HL-60 (cell line): ENCODE measurements around the gene FHIT.

ENCODE experiments used
- DNase-seq, 2 experiments: peaks; one replicate each; pipeline ENCODE4 v3.0.0-alpha.2; 2010 to 2020; ENCODE audit warnings: low read depth in 1 of 2, low spot score in 1 of 2
- H3K27ac ChIP-seq: fragments of 250-450 bp; sonication (Bioruptor Pico); replicated peaks from 2 replicates; pipeline ENCODE4 v1.5.1; 2020; ENCODE audit warnings: mild to moderate bottlenecking, moderate library complexity
- H3K27me3 ChIP-seq: fragments of 250-450 bp; sonication (Bioruptor Pico); 2 replicates; pipeline ENCODE4 v1.5.1; 2021; ENCODE audit warnings: mild to moderate bottlenecking, moderate library complexity; ENCODE audit not compliant: insufficient read depth, poor library complexity, severe bottlenecking
- H3K4me3 ChIP-seq: replicated peaks from 2 replicates; pipeline ENCODE4 v1.5.1; 2011; ENCODE audit warnings: mild to moderate bottlenecking, control low read depth, low read length; ENCODE audit not compliant: insufficient read depth
- GABPA ChIP-seq: IDR thresholded peaks from 2 replicates; pipeline ENCODE4 v1.6.1; 2012; ENCODE audit warnings: low read depth
- POLR2AphosphoS5 ChIP-seq: IDR thresholded peaks from 2 replicates; pipeline ENCODE4 v1.6.1; 2012; ENCODE audit warnings: low read depth
- SPI1 ChIP-seq: IDR thresholded peaks from 2 replicates; pipeline ENCODE4 v1.6.1; 2012; ENCODE audit warnings: low read depth, mild to moderate bottlenecking, borderline replicate concordance
- TF ChIP-seq, protein P1 (sequence below): IDR thresholded peaks from 2 replicates; pipeline ENCODE4 v1.6.1; 2012; ENCODE audit warnings: low read depth; ENCODE audit not compliant: insufficient replicate concordance
- TF ChIP-seq, protein P2 (sequence below): IDR thresholded peaks from one replicate; pipeline ENCODE4 v1.5.1; 2011; ENCODE audit warnings: low read length, control low read depth, inconsistent platforms; ENCODE audit not compliant: insufficient read depth

Gene FHIT

DNA sequence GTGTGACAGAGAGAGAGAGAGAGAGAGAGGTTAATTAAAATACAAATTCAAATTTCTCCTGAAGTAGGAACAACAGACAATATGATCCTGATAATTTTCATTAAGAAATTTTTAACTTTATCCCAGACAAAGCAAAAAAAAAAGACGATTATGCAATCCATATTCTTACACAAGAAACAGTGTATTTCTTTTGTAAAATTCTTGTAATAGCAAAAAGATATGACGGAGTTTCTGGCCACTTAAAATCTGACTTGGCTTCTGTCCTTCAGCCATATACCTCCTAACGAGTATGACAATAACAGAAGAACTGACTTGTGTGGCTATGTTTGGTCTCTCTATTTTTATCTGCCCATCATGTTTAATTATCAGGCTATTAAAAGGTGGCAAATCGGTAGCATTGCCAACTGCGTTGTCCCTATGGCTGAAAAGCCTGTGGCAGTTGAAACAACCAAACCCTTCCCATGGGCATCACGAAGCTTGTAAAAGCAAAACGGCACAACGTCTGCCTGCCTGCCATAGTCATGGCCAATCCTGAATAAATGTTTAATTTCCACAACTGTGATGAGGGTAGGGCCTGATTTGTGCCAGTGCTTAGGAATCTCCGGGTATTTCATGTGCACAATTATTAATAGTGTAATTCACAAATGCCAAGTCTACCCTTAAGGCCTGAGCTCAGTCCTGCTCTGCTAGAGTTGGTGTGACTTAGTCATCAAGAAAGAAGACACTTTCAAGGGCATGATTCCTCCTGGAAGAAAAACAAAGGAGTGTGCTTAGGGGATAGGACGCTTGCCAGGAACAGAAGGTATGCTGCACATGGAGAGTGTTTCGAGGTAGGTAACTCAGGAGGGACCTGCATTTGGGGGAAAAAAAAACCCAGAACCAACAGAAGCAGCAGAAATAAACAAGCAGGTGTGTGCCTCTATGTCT is 1090.2 kb downstream of the FHIT start:
- Histone ChIP-seq H3K4me3 (no peak overlapping the region), H3K27ac (no peak overlapping the region), H3K27me3 (no peaks in the 10 kb centered on the region)
- DNase-seq: no peak
- TF ChIP-seq, protein P1, sequence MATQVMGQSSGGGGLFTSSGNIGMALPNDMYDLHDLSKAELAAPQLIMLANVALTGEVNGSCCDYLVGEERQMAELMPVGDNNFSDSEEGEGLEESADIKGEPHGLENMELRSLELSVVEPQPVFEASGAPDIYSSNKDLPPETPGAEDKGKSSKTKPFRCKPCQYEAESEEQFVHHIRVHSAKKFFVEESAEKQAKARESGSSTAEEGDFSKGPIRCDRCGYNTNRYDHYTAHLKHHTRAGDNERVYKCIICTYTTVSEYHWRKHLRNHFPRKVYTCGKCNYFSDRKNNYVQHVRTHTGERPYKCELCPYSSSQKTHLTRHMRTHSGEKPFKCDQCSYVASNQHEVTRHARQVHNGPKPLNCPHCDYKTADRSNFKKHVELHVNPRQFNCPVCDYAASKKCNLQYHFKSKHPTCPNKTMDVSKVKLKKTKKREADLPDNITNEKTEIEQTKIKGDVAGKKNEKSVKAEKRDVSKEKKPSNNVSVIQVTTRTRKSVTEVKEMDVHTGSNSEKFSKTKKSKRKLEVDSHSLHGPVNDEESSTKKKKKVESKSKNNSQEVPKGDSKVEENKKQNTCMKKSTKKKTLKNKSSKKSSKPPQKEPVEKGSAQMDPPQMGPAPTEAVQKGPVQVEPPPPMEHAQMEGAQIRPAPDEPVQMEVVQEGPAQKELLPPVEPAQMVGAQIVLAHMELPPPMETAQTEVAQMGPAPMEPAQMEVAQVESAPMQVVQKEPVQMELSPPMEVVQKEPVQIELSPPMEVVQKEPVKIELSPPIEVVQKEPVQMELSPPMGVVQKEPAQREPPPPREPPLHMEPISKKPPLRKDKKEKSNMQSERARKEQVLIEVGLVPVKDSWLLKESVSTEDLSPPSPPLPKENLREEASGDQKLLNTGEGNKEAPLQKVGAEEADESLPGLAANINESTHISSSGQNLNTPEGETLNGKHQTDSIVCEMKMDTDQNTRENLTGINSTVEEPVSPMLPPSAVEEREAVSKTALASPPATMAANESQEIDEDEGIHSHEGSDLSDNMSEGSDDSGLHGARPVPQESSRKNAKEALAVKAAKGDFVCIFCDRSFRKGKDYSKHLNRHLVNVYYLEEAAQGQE: no peak
- TF ChIP-seq GABPA (no peak), SPI1 (no peak), POLR2AphosphoS5 (no peak)
- TF ChIP-seq, protein P2, sequence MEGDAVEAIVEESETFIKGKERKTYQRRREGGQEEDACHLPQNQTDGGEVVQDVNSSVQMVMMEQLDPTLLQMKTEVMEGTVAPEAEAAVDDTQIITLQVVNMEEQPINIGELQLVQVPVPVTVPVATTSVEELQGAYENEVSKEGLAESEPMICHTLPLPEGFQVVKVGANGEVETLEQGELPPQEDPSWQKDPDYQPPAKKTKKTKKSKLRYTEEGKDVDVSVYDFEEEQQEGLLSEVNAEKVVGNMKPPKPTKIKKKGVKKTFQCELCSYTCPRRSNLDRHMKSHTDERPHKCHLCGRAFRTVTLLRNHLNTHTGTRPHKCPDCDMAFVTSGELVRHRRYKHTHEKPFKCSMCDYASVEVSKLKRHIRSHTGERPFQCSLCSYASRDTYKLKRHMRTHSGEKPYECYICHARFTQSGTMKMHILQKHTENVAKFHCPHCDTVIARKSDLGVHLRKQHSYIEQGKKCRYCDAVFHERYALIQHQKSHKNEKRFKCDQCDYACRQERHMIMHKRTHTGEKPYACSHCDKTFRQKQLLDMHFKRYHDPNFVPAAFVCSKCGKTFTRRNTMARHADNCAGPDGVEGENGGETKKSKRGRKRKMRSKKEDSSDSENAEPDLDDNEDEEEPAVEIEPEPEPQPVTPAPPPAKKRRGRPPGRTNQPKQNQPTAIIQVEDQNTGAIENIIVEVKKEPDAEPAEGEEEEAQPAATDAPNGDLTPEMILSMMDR: no peak

- Histone ChIP-seq H3K4me3 (no peak overlapping the region), H3K27me3 (no peaks in the 10 kb centered on the region), H3K27ac (no peak overlapping the region)
- DNase-seq: no peak
- TF ChIP-seq, protein P2: no peak
Observed at GRCh38 chr3:60160111-60160821, 1091.0 kb downstream of the FHIT start.

DNA sequence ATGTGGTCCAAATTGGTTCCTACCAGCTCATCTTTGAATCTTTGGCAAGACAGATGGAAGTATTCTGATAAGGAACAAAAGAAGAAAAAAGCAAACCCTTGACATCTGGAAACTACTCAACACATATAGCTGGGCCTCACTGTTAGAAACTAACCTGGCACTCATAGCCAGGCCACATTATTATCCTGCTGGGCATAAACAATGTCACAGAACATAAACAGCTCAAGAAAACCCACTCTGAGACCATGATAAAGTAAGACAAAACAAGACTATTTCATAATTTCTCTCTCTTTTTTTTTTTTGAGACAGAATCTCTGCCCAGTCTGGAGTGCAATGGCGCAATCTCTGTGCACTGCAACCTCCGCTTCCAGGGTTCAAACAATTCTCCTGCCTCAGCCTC is 1093.2 kb downstream of the FHIT start:
- Histone ChIP-seq H3K27ac (no peak overlapping the region), H3K4me3 (no peak overlapping the region), H3K27me3 (no peaks in the 10 kb centered on the region)
- TF ChIP-seq, protein P2: no peak
- TF ChIP-seq POLR2AphosphoS5: no peak
- no peak for TF ChIP-seq GABPA
- no peak for TF ChIP-seq SPI1
- TF ChIP-seq, protein P1: no peak
- no peak for DNase-seq
